GM19043 (cell line): ENCODE measurements around the gene PIK3C2B.
A peak's percentile ranks its signal among the peaks of the same experiment; 100 is the strongest.

Experiments used
- ATAC-seq: cut with Tn5 transposase; IDR thresholded peaks from one replicate; pipeline ENCODE4 v1.9.1; 2021; ENCODE audit warnings: low read depth; ENCODE audit not compliant: unreplicated experiment

The PIK3C2B gene

DNA sequence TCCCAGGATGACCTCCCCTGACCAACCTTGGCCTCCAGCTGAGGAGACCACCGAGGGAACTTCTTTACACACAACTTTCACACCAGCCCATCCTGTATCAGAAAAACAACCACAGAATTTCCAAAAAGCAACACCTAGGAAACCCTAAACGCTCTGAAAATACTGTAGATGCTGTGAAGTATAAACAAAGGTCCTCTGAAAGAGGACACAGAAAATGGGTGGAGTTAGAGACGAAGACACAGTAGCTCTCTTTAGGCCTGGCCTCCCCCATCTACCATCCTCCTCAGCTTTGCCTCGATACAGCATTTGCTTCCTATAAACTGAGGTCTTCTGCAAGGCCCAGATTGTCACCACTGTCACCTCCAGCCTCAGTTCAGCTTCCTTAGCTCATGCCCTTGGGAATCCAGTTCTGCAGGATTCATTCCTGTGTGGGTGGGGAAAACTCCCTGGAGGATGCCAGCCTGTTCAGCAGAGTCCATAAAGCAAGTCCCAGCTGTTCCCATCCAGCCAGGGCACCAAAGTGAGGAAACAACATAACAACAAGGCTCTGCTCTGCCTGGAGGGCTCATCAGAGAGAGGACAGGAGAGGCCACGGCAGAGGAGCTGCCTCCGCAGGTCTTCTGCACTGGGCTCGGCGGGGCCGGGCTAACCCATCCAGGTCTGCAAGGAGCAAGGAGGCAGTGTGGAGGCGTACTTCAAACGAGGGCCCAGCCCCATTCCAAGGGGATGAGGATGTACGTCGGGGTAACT lies 15.0 kb downstream of the PIK3C2B start:
- no peak for ATAC-seq

DNA sequence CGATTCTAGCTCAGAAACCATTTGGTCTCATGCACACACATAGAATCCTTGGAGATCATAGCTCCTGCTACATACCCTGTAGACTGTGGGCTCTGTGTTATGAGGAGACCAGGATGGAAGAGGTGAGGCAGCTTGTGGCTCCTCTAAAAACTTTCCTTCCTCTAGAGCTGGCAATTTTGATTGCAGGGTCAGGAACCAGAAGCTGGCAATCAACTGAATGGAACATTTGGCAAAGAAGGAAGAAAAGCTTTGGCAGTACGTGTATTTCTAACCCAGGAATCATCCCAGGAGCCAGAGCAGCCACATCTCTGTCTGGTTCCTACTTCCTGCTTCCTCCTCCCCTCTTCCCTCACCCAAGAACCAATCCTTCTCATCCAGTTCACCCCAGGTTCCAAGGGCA lies 15.7 kb downstream of the PIK3C2B start:
- ATAC-seq: no peak

- ATAC-seq: no peak
These were observed 16.3 kb downstream of the PIK3C2B start for GRCh38 chr1:204478172-204478899.

- ATAC-seq: no peak
These were observed 17.4 kb downstream of the PIK3C2B start for GRCh38 chr1:204477036-204477740.

DNA sequence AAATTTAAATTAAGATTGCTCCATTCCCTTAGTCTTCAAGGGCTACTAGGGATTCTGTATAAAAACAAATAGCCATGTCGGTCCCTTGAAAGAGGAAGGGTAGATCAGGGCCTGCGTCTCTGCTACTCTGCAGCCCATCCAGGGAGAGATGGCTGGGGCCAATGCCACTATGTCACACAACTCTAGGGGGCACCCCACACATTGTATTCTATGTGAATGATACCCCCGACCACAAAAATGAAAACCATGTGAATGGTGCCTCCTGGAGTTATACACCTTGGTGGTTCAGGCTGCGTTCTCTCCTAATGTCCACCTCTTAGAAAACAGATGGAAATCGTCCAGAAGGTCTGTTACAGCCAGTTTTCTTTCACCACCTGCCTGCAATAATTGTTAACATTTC lies 18.0 kb downstream of the PIK3C2B start:
- no peak for ATAC-seq

DNA sequence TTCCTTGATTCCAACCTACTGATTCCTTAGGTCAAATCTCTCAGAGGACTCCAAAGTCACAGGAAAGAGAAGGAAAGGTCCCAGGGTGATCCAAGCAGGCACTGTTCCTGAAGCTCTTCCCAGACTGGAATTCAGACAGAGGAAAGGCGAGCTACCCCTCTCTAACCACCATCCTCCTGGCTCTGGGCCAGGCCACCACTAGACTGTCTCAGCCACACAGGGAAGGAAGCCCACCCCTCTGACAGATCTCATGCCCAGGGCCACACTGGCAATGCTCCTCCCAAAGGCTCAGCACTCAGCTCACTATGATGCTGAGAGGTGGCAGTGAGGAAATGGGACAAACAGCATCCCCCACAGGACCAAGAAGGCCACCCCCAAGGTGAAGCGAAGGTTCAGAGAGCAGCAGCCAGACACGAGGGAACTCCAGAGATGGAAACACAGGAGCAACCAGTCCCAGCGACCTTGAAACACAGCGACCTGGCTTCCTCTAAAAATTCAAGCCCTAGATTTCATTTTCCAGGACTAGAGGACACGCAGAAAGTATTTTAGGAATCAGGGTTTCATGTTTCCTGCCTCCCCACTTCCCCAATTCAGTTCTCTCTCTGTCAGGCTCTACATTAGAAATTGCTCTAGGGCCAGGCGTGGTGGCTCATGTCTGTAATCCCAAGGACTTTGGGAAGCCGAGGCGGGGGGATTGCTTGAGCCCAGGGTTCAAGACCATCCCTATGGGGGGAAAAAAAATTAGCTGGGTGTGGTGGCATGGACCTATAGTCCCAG lies 18.8 kb downstream of the PIK3C2B start:
- no peak for ATAC-seq

- no peak for ATAC-seq
These were observed 21.1 kb downstream of the PIK3C2B start for GRCh38 chr1:204473400-204473965.

DNA sequence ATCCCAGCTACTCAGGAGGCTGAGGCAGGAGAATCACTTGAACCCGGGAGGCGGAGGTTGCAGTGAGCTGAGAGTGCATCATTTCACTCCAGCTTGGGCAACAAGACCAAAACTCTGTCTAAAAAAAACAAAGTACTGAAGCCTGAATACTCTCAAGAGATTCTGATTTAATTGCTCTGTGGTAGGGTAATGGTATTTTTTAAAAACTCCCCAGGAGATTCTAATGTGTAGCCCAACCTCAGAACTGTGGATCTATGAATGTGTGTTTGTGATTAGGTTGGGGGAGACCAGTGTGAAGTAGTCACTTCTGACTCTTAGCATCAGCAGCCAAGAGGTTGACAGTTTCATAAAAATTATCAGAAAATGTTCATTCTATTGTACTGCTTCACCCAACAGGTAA lies 21.9 kb downstream of the PIK3C2B start:
- no peak for ATAC-seq

- no peak for ATAC-seq
These were observed 22.9 kb downstream of the PIK3C2B start for GRCh38 chr1:204471687-204472086.

GRCh38 chr1:204469304-204469703 lies 25.3 kb downstream of the PIK3C2B start:
- no peak for ATAC-seq

- no peak for ATAC-seq
These were observed 25.8 kb downstream of the PIK3C2B start for GRCh38 chr1:204468766-204469302.

DNA sequence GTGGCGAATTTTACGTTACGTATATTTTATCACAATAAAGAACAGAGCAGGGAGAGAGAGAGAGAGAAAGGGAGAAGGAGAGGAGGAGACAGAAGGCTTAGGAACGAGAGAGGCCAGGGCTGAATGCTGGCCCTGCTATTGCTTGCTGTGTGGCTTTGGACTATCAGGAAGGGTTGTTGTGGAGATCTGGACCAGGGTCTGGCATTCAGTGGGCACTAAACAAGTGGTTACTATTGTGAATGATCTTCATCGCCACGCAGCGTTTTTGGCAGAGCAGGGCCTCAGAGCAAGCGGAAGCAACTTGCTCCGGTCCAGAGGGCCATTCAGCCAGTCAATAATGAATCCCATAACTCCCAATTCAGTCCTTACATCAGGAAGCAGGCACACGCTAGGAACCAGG lies 26.4 kb downstream of the PIK3C2B start:
- no peak for ATAC-seq

- no peak for ATAC-seq
These were observed 27.9 kb downstream of the PIK3C2B start for GRCh38 chr1:204466416-204467405.

GRCh38 chr1:204465546-204466415 lies 28.8 kb downstream of the PIK3C2B start:
- ATAC-seq: peak; percentile 86

GRCh38 chr1:204464701-204465100 lies 29.9 kb downstream of the PIK3C2B start:
- no peak for ATAC-seq

DNA sequence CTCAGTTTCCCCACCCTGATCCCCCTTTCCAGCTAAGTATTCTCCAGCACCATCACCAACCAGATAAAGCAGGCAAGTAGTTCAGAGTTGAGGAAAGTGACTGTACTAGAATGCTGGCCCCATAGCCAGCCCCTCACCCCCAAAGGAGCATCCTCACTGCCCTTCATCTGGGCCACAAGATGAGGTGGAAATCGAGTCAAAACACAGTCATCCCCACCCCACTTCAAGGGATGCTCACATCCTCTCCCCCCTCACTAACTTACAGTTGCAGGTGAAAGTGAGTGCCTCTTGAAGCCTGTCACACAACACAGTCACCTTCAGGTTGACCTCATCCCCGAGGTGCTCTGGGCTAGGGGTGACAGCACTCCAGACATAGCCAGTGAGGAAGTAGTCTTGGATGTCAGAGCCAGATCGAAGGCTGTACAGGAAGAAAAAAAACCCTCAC lies 30.4 kb downstream of the PIK3C2B start:
- ATAC-seq: no peak

- no peak for ATAC-seq
These were observed 31.2 kb downstream of the PIK3C2B start for GRCh38 chr1:204463125-204464060.
